ENCODE results near the gene TENT5C.

The TENT5C gene

DNA sequence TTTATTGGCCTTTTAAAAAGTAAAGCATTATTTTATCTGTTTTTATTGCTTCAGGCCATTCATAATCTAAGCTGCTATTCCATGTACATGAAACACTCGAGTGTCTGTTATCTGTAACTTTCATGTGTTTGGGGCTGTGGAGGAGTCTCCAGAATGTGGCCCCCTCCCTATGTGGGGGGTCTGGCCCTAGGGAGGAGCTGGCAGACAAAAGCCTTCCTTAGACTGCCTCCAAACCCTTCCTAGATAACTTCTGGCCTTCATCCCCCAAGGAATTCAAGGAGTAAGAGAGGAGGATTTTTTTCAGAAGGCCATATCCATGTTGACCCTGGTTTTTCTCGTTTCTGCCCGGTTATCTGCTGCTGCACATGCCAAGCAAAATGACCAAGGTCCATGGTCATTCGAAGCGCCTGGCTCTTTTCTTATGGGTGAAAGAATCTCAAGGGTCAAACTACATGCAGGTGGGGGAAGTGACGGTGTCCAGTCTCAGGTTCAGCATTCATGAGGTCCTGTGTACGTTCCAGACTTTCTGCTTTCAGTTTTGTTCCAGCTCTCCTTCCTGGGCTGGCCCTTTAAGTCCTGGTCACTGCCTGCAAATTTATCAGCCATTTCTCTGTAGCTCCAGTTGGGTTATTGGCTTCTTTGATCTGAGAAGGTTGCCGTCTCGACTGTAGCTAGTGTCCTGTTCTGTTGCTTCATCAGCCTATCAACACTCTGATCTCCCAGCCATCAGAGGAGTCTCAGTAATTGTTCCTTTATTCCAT is 8.3 kb downstream of the TENT5C start:
- Histone ChIP-seq H3K4me3 (ENCODE audit: low read depth, low read length, poor library complexity, severe bottlenecking) (no peak overlapping the region), H3F3A (ENCODE audit: insufficient read depth, low read length) (no peaks in the 10 kb centered on the region), H3K9ac (ENCODE audit: low read length) (no peak overlapping the region), H3K4me2 (ENCODE audit: low read length) (no peak overlapping the region; the same call in 1 of the 2 replicates), H3K4me1 (ENCODE audit: insufficient read depth, low read length, severe bottlenecking) (peaks cover 65% of the 10 kb centered on the region), H3K79me2 (ENCODE audit: insufficient read depth, low read length) (0 out of 2 replicates have a peak, but pooled peaks cover 3% of the 10 kb centered on the region), H3K36me3 (ENCODE audit: insufficient read depth, low read length) (no peaks in the 10 kb centered on the region; the same call in 1 of the 2 replicates), H4K20me1 (ENCODE audit: insufficient read depth, low read length) (no peaks in the 10 kb centered on the region), H3K27ac (ENCODE audit: low read depth, low read length, poor library complexity, severe bottlenecking) (no peak overlapping the region), H3K9me2 (ENCODE audit: low read depth, low read length) (no peaks in the 10 kb centered on the region), H3K27me3 (ENCODE audit: insufficient read depth, low read length) (no peaks in the 10 kb centered on the region), H3K9me3 (ENCODE audit: low read length) (no peaks in the 10 kb centered on the region), H2AFZ (ENCODE audit: low read length) (no peak overlapping the region)
- no peak for TF ChIP-seq EZH2 (IDR thresholded peaks at IDR 0.05; ENCODE audit: borderline replicate concordance, low read length)
- TF ChIP-seq, protein P1, sequence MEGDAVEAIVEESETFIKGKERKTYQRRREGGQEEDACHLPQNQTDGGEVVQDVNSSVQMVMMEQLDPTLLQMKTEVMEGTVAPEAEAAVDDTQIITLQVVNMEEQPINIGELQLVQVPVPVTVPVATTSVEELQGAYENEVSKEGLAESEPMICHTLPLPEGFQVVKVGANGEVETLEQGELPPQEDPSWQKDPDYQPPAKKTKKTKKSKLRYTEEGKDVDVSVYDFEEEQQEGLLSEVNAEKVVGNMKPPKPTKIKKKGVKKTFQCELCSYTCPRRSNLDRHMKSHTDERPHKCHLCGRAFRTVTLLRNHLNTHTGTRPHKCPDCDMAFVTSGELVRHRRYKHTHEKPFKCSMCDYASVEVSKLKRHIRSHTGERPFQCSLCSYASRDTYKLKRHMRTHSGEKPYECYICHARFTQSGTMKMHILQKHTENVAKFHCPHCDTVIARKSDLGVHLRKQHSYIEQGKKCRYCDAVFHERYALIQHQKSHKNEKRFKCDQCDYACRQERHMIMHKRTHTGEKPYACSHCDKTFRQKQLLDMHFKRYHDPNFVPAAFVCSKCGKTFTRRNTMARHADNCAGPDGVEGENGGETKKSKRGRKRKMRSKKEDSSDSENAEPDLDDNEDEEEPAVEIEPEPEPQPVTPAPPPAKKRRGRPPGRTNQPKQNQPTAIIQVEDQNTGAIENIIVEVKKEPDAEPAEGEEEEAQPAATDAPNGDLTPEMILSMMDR (IDR thresholded peaks at IDR 0.05; ENCODE audit: low read length), result no peak

DNA sequence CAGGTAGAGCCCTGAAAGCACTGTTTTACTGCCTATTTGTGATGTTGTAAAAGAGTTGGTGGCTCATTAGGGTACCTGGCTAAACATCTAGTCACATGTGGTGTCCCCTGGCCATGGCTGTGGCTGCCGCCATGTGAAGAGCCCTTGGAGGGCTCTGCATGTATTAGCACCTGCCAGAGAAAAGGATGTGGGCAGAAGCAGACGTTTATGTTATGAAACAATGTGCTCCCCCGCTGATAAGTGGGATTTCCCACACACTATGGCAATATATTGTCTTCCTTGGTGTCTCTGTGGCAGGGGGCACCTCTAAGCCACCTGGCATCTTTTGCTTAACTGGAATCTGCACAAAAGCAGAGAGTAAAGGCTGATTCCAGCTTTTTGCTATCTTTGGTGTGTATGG is 9.6 kb downstream of the TENT5C start:
- no peaks in the 10 kb centered on the region for H3F3A ChIP-seq (ENCODE audit: insufficient read depth, low read length)
- no peaks in the 10 kb centered on the region for H3K9me2 ChIP-seq (ENCODE audit: low read depth, low read length)
- no peak overlapping the region for H3K4me3 ChIP-seq (ENCODE audit: low read depth, low read length, poor library complexity, severe bottlenecking)
- H3K9me3 ChIP-seq (ENCODE audit: low read length), result no peaks in the 10 kb centered on the region
- TF ChIP-seq, protein P1 (IDR thresholded peaks at IDR 0.05; ENCODE audit: low read length), result no peak
- no peak for TF ChIP-seq EZH2 (IDR thresholded peaks at IDR 0.05; ENCODE audit: borderline replicate concordance, low read length)
- peak overlapping the region; percentile 0; the same call in 1 of the 2 replicates for H3K4me2 ChIP-seq (ENCODE audit: low read length)
- H2AFZ ChIP-seq (ENCODE audit: low read length), result no peak overlapping the region
- no peaks in the 10 kb centered on the region for H3K27me3 ChIP-seq (ENCODE audit: insufficient read depth, low read length)
- peaks cover 65% of the 10 kb centered on the region for H3K4me1 ChIP-seq (ENCODE audit: insufficient read depth, low read length, severe bottlenecking)
- H3K36me3 ChIP-seq (ENCODE audit: insufficient read depth, low read length), result no peaks in the 10 kb centered on the region; the same call in 1 of the 2 replicates
- H3K27ac ChIP-seq (ENCODE audit: low read depth, low read length, poor library complexity, severe bottlenecking), result no peak overlapping the region
- H3K79me2 ChIP-seq (ENCODE audit: insufficient read depth, low read length), result 0 out of 2 replicates have a peak, but pooled peaks cover 3% of the 10 kb centered on the region
- no peaks in the 10 kb centered on the region for H4K20me1 ChIP-seq (ENCODE audit: insufficient read depth, low read length)
- no peak overlapping the region for H3K9ac ChIP-seq (ENCODE audit: low read length)

DNA sequence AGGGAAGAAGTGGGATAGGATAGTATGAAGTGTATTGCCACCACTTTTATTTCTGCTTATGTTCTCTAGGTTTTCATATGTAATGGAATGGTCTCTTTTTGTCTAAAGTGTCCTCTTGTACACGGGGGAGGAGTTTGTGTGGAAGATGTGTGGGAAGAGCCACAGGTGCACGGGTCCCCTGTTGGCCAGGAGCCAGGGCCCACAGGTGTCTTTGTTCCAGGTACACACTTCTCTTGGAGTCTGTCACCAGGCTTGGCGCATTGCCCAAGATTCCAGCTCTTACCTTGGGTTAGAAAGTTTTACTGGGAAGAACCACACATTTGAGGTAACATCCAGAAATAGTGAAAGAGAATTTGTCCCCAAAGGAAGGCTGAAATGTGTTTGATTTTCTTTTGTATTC is 10.5 kb downstream of the TENT5C start:
- no peak for TF ChIP-seq EZH2 (IDR thresholded peaks at IDR 0.05; ENCODE audit: borderline replicate concordance, low read length)
- TF ChIP-seq, protein P1 (IDR thresholded peaks at IDR 0.05; ENCODE audit: low read length), result no peak
- H3K9ac ChIP-seq (ENCODE audit: low read length), result no peak overlapping the region
- H3K79me2 ChIP-seq (ENCODE audit: insufficient read depth, low read length), result 0 out of 2 replicates have a peak, but pooled peaks cover 3% of the 10 kb centered on the region
- no peaks in the 10 kb centered on the region for H3F3A ChIP-seq (ENCODE audit: insufficient read depth, low read length)
- H4K20me1 ChIP-seq (ENCODE audit: insufficient read depth, low read length), result no peaks in the 10 kb centered on the region
- H2AFZ ChIP-seq (ENCODE audit: low read length), result no peak overlapping the region
- H3K4me2 ChIP-seq (ENCODE audit: low read length), result no peak overlapping the region; the same call in 1 of the 2 replicates
- H3K9me2 ChIP-seq (ENCODE audit: low read depth, low read length), result no peaks in the 10 kb centered on the region
- H3K9me3 ChIP-seq (ENCODE audit: low read length), result no peaks in the 10 kb centered on the region
- H3K36me3 ChIP-seq (ENCODE audit: insufficient read depth, low read length), result no peaks in the 10 kb centered on the region; the same call in 1 of the 2 replicates
- peaks cover 65% of the 10 kb centered on the region for H3K4me1 ChIP-seq (ENCODE audit: insufficient read depth, low read length, severe bottlenecking)
- H3K4me3 ChIP-seq (ENCODE audit: low read depth, low read length, poor library complexity, severe bottlenecking), result no peak overlapping the region
- H3K27ac ChIP-seq (ENCODE audit: low read depth, low read length, poor library complexity, severe bottlenecking), result no peak overlapping the region
- no peaks in the 10 kb centered on the region for H3K27me3 ChIP-seq (ENCODE audit: insufficient read depth, low read length)

Measured in OCI-LY1 (cell line).